DND-41 (cell line): ENCODE data around the gene PERM1.

Experiments used
- EZH2 ChIP-seq: IDR thresholded peaks from 3 replicates; pipeline ENCODE4 v1.6.1; 2012; ENCODE audit warnings: borderline replicate concordance, low read depth, mild to moderate bottlenecking, moderate library complexity, low read length, inconsistent platforms; ENCODE audit not compliant: severe bottlenecking
- TF ChIP-seq, protein P1 (sequence below): IDR thresholded peaks from 2 replicates; pipeline ENCODE4 v1.5.1; 2012; ENCODE audit warnings: borderline replicate concordance, low read length, moderate library complexity, mild to moderate bottlenecking; ENCODE audit not compliant: poor library complexity, severe bottlenecking; ENCODE audit errors: extremely low read depth

DNA sequence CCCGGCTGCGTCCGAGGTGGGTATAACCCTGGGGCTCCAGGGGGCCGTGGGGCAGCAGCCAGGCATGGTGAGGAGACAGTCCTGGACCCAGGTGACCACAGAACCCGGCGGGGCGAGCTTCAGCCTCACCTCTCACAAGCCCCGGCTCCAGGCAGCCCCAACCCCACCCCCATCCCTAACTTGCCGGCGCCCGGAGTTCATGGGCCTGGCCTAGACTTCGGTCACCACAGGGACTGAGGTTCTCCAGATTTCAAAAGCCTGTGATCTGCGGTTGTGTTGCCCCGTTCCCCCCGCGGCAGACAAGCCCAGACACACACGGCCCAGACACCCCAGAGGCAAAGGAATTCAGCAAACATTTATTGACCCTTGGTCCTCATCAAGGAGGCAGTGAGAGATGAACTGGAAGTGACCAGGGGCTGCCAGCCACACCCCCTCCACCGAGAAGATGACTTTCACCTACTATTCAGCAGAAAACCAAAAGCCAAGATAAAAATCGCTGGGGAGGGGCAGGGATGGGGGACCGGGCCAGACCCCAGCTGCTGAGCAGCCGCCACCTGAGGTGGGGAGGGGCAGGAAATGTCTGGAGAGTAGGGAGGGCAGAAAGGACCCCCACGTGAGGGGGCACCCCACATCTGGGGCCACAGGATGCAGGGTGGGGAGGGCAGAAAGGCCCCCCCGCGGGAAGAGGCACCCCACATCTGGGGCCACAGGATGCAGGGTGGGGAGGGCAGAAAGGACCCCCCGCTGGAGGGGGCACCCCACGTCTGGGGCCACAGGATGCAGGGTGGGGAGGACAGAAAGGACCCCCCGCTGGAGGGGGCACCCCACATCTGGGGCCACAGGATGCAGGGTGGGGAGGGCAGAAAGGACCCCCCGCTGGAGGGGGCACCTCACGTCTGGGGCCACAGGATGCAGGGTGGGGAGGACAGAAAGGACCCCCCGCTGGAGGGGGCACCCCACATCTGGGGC is 14.1 kb upstream of the PERM1 start:
- TF ChIP-seq, protein P1, sequence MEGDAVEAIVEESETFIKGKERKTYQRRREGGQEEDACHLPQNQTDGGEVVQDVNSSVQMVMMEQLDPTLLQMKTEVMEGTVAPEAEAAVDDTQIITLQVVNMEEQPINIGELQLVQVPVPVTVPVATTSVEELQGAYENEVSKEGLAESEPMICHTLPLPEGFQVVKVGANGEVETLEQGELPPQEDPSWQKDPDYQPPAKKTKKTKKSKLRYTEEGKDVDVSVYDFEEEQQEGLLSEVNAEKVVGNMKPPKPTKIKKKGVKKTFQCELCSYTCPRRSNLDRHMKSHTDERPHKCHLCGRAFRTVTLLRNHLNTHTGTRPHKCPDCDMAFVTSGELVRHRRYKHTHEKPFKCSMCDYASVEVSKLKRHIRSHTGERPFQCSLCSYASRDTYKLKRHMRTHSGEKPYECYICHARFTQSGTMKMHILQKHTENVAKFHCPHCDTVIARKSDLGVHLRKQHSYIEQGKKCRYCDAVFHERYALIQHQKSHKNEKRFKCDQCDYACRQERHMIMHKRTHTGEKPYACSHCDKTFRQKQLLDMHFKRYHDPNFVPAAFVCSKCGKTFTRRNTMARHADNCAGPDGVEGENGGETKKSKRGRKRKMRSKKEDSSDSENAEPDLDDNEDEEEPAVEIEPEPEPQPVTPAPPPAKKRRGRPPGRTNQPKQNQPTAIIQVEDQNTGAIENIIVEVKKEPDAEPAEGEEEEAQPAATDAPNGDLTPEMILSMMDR = no peak
- no peak for TF ChIP-seq EZH2
